Hepatocyte (in vitro differentiated cells): Measurements from ENCODE around the gene LY6G6C.

ENCODE experiments used
- CTCF ChIP-seq: fragments of 200-600 bp; sonication (generic); IDR thresholded peaks from 2 replicates; pipeline ENCODE4 v1.5.1; 2016; ENCODE audit warnings: antibody characterized with exemption, mild to moderate bottlenecking; ENCODE audit not compliant: poor library complexity
- EZH2 ChIP-seq: fragments of 200-600 bp; sonication (generic); IDR thresholded peaks from 2 replicates; pipeline ENCODE4 v1.6.1; 2016; ENCODE audit warnings: antibody characterized with exemption, mild to moderate bottlenecking, borderline replicate concordance
- EZH2phosphoT487 ChIP-seq: fragments of 200-600 bp; sonication (generic); IDR thresholded peaks from one replicate; pipeline ENCODE4 v1.6.1; 2018; ENCODE audit warnings: antibody characterized with exemption, mild to moderate bottlenecking, low read depth, moderate library complexity; ENCODE audit not compliant: unreplicated experiment, severe bottlenecking

DNA sequence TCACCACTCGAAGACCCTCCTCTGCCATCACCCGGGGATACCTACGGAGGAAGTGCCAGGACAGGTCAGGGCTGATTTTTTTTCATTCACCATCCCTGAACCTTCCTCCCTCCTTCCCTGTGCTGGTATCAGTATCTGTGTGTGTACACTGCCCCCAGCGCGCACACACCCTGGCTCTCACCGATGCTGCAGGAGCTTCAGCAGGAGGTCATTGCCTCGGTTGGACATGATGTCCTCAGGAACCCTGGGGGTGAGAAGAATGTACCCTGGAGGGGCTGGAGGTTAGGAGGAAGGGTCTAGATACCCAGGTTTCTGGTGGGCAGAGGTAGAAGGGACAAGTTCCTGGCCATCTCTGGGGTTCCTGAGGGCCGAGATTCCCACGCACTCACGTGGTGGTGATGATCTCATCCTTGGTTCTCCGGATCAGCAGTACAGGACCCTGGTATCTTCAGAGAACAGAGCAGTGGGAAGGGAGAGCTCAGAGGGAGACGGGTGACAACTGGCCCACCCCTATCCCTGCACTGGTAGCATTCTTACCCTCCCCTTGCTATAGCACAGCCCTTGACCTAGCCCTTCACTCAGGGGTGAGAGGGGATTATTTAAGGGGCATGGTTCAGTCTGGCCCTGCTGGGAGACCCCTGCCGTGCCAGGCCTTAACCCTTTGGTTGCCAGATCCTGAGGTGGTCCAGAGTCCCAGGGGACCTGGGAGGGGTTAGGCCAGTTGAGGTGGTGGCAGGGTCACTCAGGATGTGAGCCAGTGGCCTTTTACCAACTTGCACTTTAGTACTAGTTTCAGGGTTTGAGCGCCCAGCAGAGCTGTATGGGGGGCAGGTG, 33.5 kb downstream of the LY6G6C start:
- TF ChIP-seq CTCF (no peak), EZH2 (no peak), EZH2phosphoT487 (no peak)
